Frontal cortex (tissue), 4 donors: ENCODE measurements around the gene CCDC97. TPM values are rescaled to one million over a fixed set of nuclear protein-coding genes. Genes with fewer than 3 reads are reported as not detected.
"Not testable (repeated sequence)": the region's sequence is repeated elsewhere in the genome, so short reads cannot be mapped to it uniquely, and the experiment has no call there.

Experiments used
- DNase-seq, 2 donors: peaks; one replicate each; pipeline ENCODE4 v3.0.0; 2012; ENCODE audit warnings: low spot score in 2 of 2
- FAIRE-seq: peaks from 2 replicates; lab custom pipeline; 2012; peaks lifted over from hg19 to GRCh38; lab: Jason Lieb, UNC
- small RNA-seq: library from RNA; depleted of rRNA; stranded (forward); fragments of <200 nt; gene quantifications from one replicate; pipeline ENCODE3, GENCODE V24; 2014
- total RNA-seq: library from RNA; depleted of rRNA; stranded (reverse); fragments of >200 nt; gene quantifications from one replicate; pipeline ENCODE4 v1.2.3, GENCODE V29; 2014
- donor health status: control.
- donor health status: control.
- donor health status: control.

The CCDC97 gene
- total RNA-seq, 1 donor from 2014 or later: 4.1 TPM

DNA sequence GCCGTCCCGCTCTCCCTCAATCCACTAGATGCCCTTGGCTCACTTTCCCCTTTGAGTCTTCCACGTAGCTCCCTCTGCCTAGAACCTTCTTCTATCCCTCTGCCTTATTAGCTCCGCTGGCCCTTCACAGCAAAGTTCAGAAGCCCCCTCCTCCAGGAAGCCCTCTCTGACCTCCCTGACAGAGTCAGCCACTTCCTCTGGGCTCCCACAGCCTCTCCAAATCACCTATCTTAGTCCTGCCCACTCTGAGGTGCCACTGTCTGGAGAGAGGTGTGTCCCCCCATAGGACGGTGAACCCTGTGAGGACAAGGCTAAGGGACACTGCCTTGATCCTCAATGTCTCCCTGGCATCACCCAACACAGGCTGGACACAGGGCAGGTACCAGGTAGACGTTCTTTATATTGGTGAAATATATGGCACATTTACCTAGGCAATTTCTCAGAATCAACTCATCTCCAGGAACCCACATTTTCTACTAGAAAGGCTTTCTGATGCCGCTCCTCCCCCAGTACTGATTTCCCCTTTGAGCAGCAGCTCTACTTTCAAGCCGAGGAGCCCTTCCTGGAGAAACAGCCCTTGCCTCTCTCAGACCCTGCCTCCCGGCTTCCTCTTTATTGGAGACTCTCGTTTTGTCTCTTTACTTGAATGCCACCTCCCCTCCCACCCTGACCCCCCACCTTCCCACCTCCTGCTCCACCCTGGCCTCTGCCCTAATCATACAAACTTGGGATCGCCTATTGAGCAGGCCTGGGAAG lies 47.2 kb downstream of the CCDC97 start:
- FAIRE-seq (no peak), DNase-seq (no peak)

DNA sequence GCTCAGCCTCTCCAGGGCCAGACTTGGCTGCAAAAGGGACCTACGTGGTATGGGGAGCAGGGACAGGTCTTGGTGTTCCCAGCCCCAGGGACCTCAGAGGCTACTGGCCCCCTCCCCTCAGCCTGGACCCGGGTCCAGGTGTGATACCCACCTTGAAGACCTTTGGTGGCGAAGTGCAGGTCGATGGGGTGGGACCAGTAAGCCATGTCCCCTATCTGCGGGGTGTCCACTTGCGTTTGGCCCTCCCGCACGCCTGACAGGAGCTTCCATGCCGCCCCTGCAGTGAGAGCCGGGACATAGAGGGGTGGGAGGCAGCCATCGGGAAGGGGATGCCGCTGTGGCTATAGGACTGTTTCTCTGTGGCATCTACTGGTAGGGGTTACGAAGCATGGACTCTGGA lies 47.8 kb downstream of the CCDC97 start:
- DNase-seq: no peak
- FAIRE-seq: no peak

DNA sequence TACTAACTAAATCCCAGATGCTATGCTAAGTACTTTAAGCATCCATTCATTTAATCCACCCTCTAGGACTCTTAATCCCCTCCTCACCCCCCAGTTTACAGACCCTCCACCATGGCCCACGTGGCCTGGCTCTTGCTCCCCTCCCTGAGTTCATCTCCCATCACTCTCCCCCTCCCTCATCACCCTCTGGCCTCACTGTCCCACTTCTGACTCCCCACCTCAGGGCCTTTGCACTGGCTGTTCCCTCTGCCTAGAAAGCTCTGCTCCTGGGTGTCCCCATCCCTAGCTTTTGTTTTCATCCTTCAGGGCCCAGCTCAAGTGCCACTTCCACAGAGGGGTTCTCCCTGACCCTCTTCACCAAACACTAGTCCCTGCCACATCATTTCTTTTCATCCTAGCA lies 49.8 kb downstream of the CCDC97 start:
- no peak for DNase-seq
- no peak for FAIRE-seq

DNA sequence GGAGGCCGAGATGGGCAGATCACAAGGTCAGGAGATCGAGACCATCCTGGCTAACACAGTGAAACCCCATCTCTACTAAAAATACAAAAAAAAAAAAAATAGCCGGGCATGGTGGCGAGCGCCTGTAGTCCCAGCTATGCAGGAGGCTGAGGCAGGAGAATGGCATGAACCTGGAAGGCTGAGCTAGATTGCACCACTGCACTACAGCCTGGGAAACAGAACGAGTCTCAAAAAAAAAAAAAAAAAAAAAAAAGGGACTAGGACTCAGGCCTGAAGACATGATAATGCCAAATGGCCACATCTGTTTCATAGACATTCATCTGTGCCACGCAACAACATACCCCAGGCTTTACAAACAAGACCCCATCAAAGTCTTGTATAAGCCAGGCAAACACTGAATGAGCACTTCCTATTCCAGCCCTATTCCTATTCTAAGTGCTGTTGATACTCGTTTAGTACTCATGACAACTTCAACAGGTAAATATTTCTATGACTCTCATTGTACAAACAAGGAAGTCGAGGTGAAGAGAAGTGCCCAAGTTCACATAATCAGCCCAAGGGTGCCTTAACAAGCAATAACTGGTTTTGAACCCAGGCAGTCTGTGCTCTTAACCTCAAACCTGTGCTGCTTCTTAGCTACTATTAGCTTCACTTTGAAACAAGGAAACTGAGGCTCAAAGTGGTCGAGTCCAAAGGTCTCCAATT lies 52.3 kb downstream of the CCDC97 start:
- no peak for FAIRE-seq
- DNase-seq: no peak

DNA sequence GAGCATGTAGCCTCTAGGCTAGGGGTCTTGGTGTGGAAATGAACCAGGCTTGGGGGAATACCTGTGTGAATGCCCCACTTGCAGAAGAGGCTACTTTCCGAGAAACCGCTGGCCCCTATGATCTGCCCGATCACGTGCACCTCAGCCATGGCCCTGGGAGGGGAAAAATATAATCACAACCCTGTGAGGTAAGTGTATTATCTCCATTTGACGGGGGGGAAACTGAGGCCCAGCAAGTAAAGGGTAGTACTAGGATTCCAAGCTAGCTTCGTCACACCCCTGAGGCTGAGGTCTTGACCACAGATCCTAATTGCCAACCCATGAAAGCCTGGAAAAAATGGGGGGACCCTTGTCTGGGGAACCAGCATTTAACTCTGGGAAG lies 53.4 kb downstream of the CCDC97 start:
- FAIRE-seq: no peak
- no peak for DNase-seq

DNA sequence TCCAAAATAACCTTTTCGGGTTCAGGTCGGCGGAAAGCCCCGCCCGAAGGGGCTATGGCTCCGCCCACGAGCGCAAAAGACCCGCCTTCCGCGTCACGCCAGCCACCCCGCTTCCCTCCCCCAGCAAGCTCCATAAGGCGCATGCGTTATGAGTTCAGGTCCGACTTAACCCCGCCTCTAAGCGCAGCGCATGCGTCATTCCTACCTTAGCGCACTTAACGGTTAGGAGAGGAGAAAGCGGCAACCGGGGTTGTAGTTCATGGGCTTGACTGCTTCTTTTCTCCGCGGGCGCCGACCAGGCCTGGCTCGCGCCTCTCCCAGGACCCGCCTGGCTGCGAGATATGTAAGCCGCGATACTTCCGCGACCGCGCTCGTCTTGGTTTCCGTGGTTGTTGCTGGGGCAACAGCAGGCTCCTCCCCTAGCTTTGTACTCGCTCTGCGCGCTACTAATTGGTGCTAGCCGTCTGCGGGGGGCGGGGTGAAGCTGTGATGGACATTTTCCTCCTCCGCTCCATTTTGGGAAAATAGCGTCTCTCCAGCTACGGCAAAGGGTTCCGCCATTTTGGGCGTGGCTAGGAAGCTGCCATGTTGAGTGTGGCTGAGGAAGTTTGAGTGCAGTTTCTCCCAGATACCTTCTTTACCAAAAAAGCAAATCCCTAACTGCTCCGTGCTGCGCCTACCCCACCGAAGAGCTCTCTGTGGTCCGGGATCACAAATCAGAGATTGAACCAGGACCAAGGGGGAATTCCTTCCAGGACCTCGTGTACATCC lies 54.0 kb downstream of the CCDC97 start, which contains the start of gene B9D2:
Gene B9D2, minus strand, starts transcription at position 397 of the 771 bp plus-strand sequence. CDS start 630 bp downstream, outside the sequence.
- FAIRE-seq (peak; percentile 49), DNase-seq (peak; percentile 90 to 96)

DNA sequence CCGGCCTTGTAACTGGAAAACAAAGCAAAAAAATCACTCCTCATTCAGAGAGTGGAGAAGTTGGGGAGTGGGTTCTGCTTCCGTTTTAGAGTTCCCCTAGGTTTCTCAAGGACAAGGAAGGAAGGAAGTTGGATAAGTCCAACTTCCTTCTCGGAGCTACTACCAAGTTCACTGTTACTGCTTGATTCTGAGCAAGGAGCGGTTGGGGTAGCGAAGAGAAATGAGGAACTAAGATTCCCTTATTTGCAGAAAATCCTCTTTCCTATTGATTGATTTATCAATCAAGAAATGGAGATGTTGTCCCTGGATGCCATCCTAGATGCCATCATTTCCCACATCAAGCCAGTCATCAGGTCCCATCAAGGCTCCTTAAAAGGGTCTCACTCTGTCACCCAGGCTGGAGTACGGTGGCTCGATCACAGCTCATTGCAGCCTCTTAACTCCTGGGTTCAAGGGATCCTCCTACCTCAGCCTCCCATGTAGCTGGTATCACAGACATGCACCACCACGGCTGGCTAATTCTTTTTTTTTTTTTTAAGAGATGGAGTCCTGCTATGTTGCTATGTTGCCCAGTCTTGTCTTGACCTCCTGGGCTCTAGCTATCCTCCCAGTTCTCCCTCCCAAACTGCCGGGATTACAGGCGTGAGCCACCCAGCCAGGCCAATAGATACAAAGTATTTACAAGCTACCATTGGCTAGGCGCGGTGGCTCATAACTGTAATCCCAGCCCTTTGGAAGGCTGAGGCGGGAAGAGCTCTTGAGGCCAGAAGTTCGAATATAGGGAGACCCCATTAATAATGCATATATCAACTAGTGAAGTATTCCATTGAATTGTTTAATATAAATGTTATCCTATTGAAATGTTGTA lies 54.8 kb downstream of the CCDC97 start:
- DNase-seq (no peak), FAIRE-seq (no peak)

DNA sequence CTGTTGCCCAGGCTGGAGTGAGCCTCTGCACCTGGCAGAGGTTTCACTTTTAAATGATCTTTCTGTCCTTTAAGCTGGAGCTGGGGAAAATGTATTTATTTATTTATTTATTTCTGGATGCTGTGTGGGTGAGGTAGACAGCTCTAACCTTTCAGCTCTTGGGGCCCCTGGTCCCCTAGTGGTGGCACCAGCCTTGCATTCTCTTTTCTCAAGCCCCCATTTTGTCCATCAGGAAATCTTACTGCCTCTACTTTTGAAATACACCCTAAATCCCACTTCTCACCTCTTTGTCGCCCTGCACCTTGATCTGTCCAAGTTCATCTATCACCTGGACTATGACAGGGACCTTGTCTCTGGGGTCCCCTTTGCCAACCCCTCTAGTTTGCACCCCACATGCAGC lies 56.1 kb downstream of the CCDC97 start:
- no peak for DNase-seq
- no peak for FAIRE-seq

DNA sequence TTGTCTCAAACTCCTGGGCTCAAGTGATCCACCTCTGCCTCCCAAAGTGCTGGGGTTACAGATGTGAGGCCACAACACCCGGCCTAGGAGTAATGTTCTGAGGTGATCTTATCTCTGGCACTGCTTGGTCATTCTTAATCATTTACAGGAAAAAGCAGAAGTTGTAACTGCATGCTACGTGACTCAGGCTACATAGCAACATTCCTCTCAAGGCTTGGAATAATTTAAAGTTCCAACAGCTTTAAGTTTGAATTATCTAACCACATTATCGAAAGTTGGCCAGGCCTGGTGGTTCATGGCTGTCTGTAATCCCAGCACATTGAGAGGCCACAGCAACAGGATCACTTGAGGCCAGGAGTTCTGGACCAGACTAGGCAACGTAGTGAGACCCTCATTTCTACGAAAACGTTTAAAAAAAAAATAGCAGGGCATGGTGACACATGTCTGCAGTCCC lies 57.9 kb downstream of the CCDC97 start:
- no peak for FAIRE-seq

DNA sequence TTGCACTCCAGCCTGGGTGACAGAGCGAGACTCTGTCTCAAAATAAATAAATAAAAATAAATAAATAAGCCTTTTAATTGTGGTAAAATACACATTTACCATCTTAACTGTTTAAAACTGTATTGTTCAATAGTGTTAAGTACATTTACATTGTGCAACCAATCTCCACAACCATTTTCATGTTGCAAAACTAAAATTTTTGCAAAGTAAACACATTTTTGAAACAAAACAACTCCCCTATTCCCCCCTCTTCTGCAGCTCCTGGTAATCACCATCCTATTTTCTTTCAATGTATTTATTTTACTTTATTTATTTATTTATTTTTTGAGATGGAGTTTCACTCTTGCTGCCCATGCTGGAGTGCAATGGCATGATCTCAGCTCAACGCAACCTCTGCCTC lies 59.8 kb downstream of the CCDC97 start:
- no peak for FAIRE-seq
- DNase-seq: no peak

More for the DNA sequence above, 57.9 kb downstream of the CCDC97 start:
- no peak for DNase-seq

DNA sequence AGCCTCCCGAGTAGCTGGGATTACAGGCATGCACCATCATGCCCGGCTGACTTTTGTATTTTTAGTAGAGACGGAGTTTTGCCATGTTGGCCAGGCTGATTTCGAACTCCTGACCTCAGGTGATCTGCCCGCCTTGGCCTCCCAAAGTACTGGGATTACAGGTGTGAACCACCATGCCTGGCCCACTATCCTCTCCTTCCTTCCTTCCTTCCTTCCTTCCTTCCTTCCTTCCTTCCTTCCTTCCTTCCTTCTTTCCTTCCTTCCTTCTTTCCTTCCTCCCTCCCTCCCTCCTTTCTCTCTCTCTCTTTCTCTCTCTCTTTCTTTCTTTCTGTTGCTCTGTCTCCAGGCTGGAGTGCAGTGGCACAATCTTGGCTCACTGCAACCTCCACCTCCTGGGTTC lies 61.1 kb downstream of the CCDC97 start:
- FAIRE-seq: not testable (repeated sequence)

DNA sequence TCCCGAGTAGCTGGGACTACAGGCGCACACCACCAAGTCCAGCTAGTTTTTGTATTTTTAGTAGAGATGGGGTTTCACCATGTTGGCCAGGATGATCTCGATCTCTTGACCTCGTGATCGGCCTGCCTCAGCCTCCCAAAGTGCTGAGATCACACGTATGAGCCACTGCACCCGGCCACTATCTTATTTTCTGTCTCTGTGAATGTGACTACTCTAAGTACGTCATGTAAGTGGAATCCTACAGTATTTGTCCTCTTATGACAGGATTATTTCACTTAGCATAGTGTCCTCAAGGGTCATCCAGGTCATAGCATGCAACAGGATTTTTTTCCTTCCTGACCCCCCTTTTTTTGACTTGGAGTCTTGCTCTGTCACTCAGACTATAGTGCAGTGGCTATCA lies 61.6 kb downstream of the CCDC97 start:
- DNase-seq (no peak), FAIRE-seq (no peak)

More for the DNA sequence above, 61.1 kb downstream of the CCDC97 start:
- not testable (repeated sequence) for DNase-seq

DNA sequence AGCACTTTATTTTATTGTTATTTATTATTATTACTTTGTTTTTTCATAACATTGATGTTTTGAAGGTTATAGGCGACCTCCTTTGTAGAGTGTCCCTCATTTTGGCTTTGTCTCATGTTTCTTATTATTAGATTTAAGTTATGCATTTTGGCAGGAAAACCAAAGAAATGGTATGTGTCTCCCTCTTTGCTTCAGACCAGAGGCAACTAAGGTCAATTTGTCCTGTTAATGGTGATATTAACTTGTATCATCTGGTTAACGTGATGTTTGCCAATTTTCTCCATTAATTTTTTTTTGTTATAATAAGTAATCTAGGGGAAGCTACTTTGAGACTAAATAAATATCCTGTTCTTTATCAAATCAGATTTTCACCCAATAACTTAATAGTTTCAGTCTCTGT lies 62.5 kb downstream of the CCDC97 start:
- DNase-seq: no peak
- no peak for FAIRE-seq

DNA sequence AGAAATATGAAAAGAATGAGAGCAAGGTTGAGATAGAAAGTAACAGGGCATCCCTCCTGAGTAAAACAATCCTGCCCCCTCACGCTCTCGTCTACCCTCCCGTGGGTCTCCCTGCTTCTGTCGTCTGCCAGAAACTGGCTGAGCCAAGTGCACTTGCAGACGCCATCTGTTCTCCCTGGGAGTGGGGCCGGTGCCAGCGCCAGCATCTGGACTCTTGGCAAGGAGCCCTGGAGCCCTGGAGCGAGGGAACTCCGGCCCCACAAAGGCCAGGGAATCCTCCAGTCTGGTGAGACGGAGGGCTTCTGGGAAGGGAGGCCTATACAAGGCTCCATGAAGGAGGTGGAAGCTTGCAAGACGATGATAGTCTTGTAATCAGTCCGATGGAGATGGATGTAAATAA lies 64.0 kb downstream of the CCDC97 start:
- peak; percentile 75 to 80 for DNase-seq
- no peak for FAIRE-seq

Small RNA genes within 50 kb of the gene (small RNA-seq; reads per million reads assigned to genes)
- not detected for gene RN7SL34P

Other genes starting within 250 kb of the CCDC97 start
- gene CYP2A13, start 221.7 kb upstream of the CCDC97 start, total RNA-seq: not detected
- not detected for gene CYP2F1, start 195.7 kb upstream of the CCDC97 start, total RNA-seq
- gene CYP2S1, start 117.0 kb upstream of the CCDC97 start, total RNA-seq: 0.41 TPM
- gene AXL, start 90.9 kb upstream of the CCDC97 start, total RNA-seq: 4.9 TPM
- 51.8 TPM for gene HNRNPUL1, start 45.8 kb upstream of the CCDC97 start, total RNA-seq
- gene TGFB1, start 43.8 kb downstream of the CCDC97 start, total RNA-seq: 0.41 TPM
- gene B9D2, start 54.0 kb downstream of the CCDC97 start, total RNA-seq: 5.3 TPM
- 6.5 TPM for gene TMEM91, start 66.4 kb downstream of the CCDC97 start, total RNA-seq
- gene EXOSC5, start 87.2 kb downstream of the CCDC97 start, total RNA-seq: 14.7 TPM
- 28.1 TPM for gene BCKDHA, start 87.6 kb downstream of the CCDC97 start, total RNA-seq
- 2.0 TPM for gene B3GNT8, start 117.2 kb downstream of the CCDC97 start, total RNA-seq
- 15.5 TPM for gene DMAC2, start 129.7 kb downstream of the CCDC97 start, total RNA-seq
- not detected for gene ERICH4, start 133.0 kb downstream of the CCDC97 start, total RNA-seq